Peyer's patch (tissue), 4 donors: ENCODE results near the gene ATMIN.

Experiments
- POLR2A ChIP-seq, 2 donors: fragments of 450-650 bp; IDR thresholded peaks; one replicate each; pipeline ENCODE4 v1.5.1; 2017; ENCODE audit warnings: antibody characterized with exemption in 2 of 2, mild to moderate bottlenecking in 2 of 2, moderate library complexity in 2 of 2
- TF ChIP-seq, protein P1 (sequence below), 6 experiments: fragments of 450-650 bp in 4 of 6; fragments of 200-600 bp in 2 of 6; sonication (generic) in 1 of 6; IDR thresholded peaks; one replicate each; pipeline ENCODE4 v1.5.1; 2017 to 2019; ENCODE audit warnings: antibody characterized with exemption in 6 of 6, mild to moderate bottlenecking in 3 of 6, moderate library complexity in 1 of 6

- TF ChIP-seq, protein P1, sequence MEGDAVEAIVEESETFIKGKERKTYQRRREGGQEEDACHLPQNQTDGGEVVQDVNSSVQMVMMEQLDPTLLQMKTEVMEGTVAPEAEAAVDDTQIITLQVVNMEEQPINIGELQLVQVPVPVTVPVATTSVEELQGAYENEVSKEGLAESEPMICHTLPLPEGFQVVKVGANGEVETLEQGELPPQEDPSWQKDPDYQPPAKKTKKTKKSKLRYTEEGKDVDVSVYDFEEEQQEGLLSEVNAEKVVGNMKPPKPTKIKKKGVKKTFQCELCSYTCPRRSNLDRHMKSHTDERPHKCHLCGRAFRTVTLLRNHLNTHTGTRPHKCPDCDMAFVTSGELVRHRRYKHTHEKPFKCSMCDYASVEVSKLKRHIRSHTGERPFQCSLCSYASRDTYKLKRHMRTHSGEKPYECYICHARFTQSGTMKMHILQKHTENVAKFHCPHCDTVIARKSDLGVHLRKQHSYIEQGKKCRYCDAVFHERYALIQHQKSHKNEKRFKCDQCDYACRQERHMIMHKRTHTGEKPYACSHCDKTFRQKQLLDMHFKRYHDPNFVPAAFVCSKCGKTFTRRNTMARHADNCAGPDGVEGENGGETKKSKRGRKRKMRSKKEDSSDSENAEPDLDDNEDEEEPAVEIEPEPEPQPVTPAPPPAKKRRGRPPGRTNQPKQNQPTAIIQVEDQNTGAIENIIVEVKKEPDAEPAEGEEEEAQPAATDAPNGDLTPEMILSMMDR (IDR thresholded peaks at IDR 0.05) = no peak
- no peak for TF ChIP-seq POLR2A (IDR thresholded peaks at IDR 0.05)
Measured at GRCh38 chr16:80990978-80991377, 44.7 kb upstream of the ATMIN start.
